Activated T-helper 1 cell treated with anti-CD3 and anti-CD28 coated beads, Interleukin-12 subunit alpha, Interleukin-12 subunit beta, Interleukin-2, Interleukin-4 antibody, amounts not matched to agents 30 ng/mL and 10 ng/mL and 1 ng/mL, durations not matched to agents 14 hours and 24 hours and 36 hours (primary cell): ENCODE results near the gene STX11. TPM values are rescaled to one million over a fixed set of nuclear protein-coding genes. Genes with fewer than 3 reads are reported as not detected.

Experiments used
- DNase-seq: peaks from one replicate; pipeline ENCODE4 v3.0.0; 2021; ENCODE audit warnings: low spot score
- H3K27ac Mint-ChIP-seq: one replicate; pipeline ENCODE4 v1.8.0; 2021; ENCODE audit warnings: mild to moderate bottlenecking, mixed read lengths
- H3K27me3 Mint-ChIP-seq: one replicate; pipeline ENCODE4 v1.8.0; 2022; ENCODE audit warnings: mild to moderate bottlenecking, moderate library complexity, mixed read lengths; ENCODE audit not compliant: insufficient read depth
- H3K36me3 Mint-ChIP-seq: one replicate; pipeline ENCODE4 v1.8.0; 2021; ENCODE audit warnings: low read depth, mixed read lengths
- H3K4me1 Mint-ChIP-seq: one replicate; pipeline ENCODE4 v1.8.0; 2021; ENCODE audit warnings: low read depth, mixed read lengths
- H3K4me3 Mint-ChIP-seq: one replicate; pipeline ENCODE4 v1.8.0; 2021; ENCODE audit warnings: mild to moderate bottlenecking, moderate library complexity, mixed read lengths
- H3K9me3 Mint-ChIP-seq: one replicate; pipeline ENCODE4 v1.8.0; 2021; ENCODE audit warnings: mixed read lengths
- intact Hi-C: fragments of 100-400 bp; cut with micrococcal nuclease; formaldehyde crosslinking; loops from one replicate; pipeline ENCODE4 v1.15.1; 2024
- total RNA-seq: library from RNA; stranded (reverse); gene quantifications from 2 replicates; pipeline ENCODE4 v1.2.3, GENCODE V29; 2022

STX11 gene
- total RNA-seq, 1 donor from 2014 or later: 24.2 TPM

- no peaks in the 10 kb centered on the region for H3K36me3 Mint-ChIP-seq
- DNase-seq: no peak
- H3K27me3 Mint-ChIP-seq: peaks cover 16% of the 10 kb centered on the region
- no peak overlapping the region for H3K4me3 Mint-ChIP-seq
- no peak overlapping the region for H3K27ac Mint-ChIP-seq
- peaks cover 32% of the 10 kb centered on the region for H3K4me1 Mint-ChIP-seq
- intact Hi-C loops: loop anchor here (10.0 kb wide), 1 partner anchor 769 kb away; no protein-coding TSS in a partner anchor
- H3K9me3 Mint-ChIP-seq: peaks cover 7% of the 10 kb centered on the region
Measured at GRCh38 chr6:144213315-144213714, 63.0 kb downstream of the STX11 start.

- intact Hi-C loops: loop anchor here (10.0 kb wide), 1 partner anchor 769 kb away; no protein-coding TSS in a partner anchor
- Mint-ChIP-seq H3K27ac (no peak overlapping the region), H3K27me3 (peaks cover 16% of the 10 kb centered on the region), H3K9me3 (peaks cover 7% of the 10 kb centered on the region), H3K4me1 (peaks cover 37% of the 10 kb centered on the region), H3K36me3 (no peaks in the 10 kb centered on the region), H3K4me3 (no peak overlapping the region)
- DNase-seq: no peak
Measured at GRCh38 chr6:144214029-144214428, 63.7 kb downstream of the STX11 start.

DNA sequence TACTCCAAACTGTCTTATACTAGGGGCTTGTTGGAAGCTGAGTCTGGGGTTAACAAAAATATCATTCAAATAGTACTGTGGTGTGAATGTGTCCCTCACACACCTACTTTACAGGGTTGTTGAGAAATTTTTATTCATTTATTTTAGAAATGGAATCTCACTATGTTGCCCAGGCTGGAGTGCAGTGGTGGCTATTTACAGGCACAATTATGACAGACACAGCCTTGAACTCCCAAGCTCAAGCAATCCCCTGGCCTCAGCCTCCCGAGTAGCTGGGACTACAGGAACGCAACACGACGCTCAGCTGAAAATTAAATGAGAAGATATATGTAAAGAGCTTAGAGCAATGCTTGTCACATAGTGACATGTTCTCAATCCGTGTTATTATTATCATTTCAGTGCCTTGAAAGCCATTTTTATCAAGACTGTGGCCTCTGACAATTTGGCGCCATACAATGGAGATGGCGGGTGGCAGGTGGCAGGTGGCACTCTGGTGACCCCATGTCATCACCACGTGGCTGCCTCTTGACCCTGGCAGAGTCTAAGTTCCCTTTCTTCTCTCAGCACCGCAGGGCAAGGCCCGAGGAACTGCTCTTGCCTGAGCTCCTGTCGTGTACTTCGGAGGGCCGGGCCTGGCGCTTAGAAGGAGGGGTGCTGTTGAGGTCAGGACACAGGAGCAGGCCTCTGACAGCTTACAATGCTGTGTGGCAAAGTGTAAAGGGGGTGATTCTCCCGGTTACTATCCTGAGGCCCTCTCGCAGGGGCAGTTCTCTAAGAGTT lies 64.5 kb downstream of the STX11 start:
- Mint-ChIP-seq H3K27ac (peak overlapping the region; percentile 95), H3K27me3 (peaks cover 16% of the 10 kb centered on the region), H3K36me3 (no peaks in the 10 kb centered on the region), H3K4me1 (peaks cover 37% of the 10 kb centered on the region), H3K4me3 (peak overlapping the region; percentile 93), H3K9me3 (peaks cover 7% of the 10 kb centered on the region)
- no peak for DNase-seq
- intact Hi-C loops: loop anchor here (5.0 to 10.0 kb wide), 3 partner anchors 638 to 1328 kb away; no protein-coding TSS in a partner anchor

GRCh38 chr6:144215402-144215931 lies 65.2 kb downstream of the STX11 start:
- H3K4me1 Mint-ChIP-seq: peaks cover 37% of the 10 kb centered on the region
- peaks cover 7% of the 10 kb centered on the region for H3K9me3 Mint-ChIP-seq
- H3K36me3 Mint-ChIP-seq: no peaks in the 10 kb centered on the region
- H3K27ac Mint-ChIP-seq: peak overlapping the region; percentile 95
- intact Hi-C loops: loop anchor here (5.0 to 10.0 kb wide), 3 partner anchors 638 to 1328 kb away; no protein-coding TSS in a partner anchor
- H3K27me3 Mint-ChIP-seq: peaks cover 10% of the 10 kb centered on the region
- H3K4me3 Mint-ChIP-seq: peak overlapping the region; percentile 93
- DNase-seq: peak; percentile 5

- peak overlapping the region; percentile 93 for H3K4me3 Mint-ChIP-seq
- H3K4me1 Mint-ChIP-seq: peaks cover 37% of the 10 kb centered on the region
- intact Hi-C loops: loop anchor here (1.0 to 10.0 kb wide), 14 partner anchors 33 to 1329 kb away; partner anchors contain the start of genes SF3B5 and UTRN
- H3K27ac Mint-ChIP-seq: peak overlapping the region; percentile 95
- H3K27me3 Mint-ChIP-seq: peaks cover 6% of the 10 kb centered on the region
- peak; percentile 88 for DNase-seq
- no peaks in the 10 kb centered on the region for H3K36me3 Mint-ChIP-seq
- H3K9me3 Mint-ChIP-seq: peaks cover 7% of the 10 kb centered on the region
Measured at GRCh38 chr6:144215932-144216667, 65.8 kb downstream of the STX11 start.

- Mint-ChIP-seq H3K4me3 (peak overlapping the region; percentile 93), H3K9me3 (peaks cover 7% of the 10 kb centered on the region), H3K36me3 (no peaks in the 10 kb centered on the region), H3K27me3 (peaks cover 6% of the 10 kb centered on the region), H3K4me1 (peaks cover 37% of the 10 kb centered on the region), H3K27ac (peak overlapping the region; percentile 95)
- no peak for DNase-seq
- intact Hi-C loops: loop anchor here (1.0 to 10.0 kb wide), 14 partner anchors 32 to 1329 kb away; partner anchors contain the start of genes SF3B5 and UTRN
Measured at GRCh38 chr6:144216668-144217218, 66.4 kb downstream of the STX11 start.

DNA sequence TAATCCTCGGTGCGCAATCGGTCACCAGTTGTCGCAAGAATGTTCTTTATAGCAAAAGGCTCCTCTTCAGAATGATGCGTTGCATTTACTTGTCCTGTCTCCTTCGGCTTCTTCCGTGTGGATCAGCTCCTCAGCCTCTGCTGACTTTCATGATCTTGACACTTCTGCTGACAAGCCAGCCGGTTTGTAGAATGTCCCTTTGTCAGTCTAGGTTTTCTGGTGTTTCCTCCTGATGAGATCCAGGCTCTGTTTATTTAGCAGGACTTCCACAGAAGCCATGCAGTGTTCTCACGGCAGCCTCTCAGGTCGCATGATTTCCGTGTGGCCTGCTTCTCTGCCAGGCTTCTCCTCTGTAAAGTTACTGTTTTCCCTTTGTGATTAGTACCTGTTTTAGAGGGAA lies 66.9 kb downstream of the STX11 start:
- Mint-ChIP-seq H3K27me3 (peaks cover 6% of the 10 kb centered on the region), H3K9me3 (peaks cover 7% of the 10 kb centered on the region), H3K27ac (peak overlapping the region; percentile 62), H3K4me3 (peak overlapping the region; percentile 93), H3K36me3 (no peaks in the 10 kb centered on the region), H3K4me1 (peaks cover 37% of the 10 kb centered on the region)
- intact Hi-C loops: loop anchor here (2.0 to 10.0 kb wide), 5 partner anchors 32 to 1330 kb away; partner anchors contain the start of gene UTRN
- DNase-seq: no peak

- no peak overlapping the region for H3K4me3 Mint-ChIP-seq
- no peak for DNase-seq
- H3K9me3 Mint-ChIP-seq: peaks cover 7% of the 10 kb centered on the region
Measured at GRCh38 chr6:144217797-144218196, 67.5 kb downstream of the STX11 start.

GRCh38 chr6:144219056-144219685 lies 68.9 kb downstream of the STX11 start:
- H3K27me3 Mint-ChIP-seq: peaks cover 6% of the 10 kb centered on the region
- H3K4me1 Mint-ChIP-seq: peaks cover 37% of the 10 kb centered on the region
- DNase-seq: no peak
- peaks cover 2% of the 10 kb centered on the region for H3K9me3 Mint-ChIP-seq
- H3K27ac Mint-ChIP-seq: no peak overlapping the region
- intact Hi-C loops: loop anchor here (1.0 to 10.0 kb wide), 5 partner anchors 114 to 1332 kb away; no protein-coding TSS in a partner anchor
- H3K4me3 Mint-ChIP-seq: no peak overlapping the region
- no peaks in the 10 kb centered on the region for H3K36me3 Mint-ChIP-seq

More at GRCh38 chr6:144217797-144218196, 67.5 kb downstream of the STX11 start:
- Mint-ChIP-seq H3K27ac (no peak overlapping the region), H3K27me3 (peaks cover 6% of the 10 kb centered on the region), H3K36me3 (no peaks in the 10 kb centered on the region), H3K4me1 (peaks cover 37% of the 10 kb centered on the region)
- intact Hi-C loops: loop anchor here (2.0 to 10.0 kb wide), 5 partner anchors 31 to 1330 kb away; partner anchors contain the start of gene UTRN

GRCh38 chr6:144220031-144220790 lies 69.9 kb downstream of the STX11 start:
- H3K4me1 Mint-ChIP-seq: peaks cover 33% of the 10 kb centered on the region
- H3K36me3 Mint-ChIP-seq: no peaks in the 10 kb centered on the region
- H3K27ac Mint-ChIP-seq: no peak overlapping the region
- no peaks in the 10 kb centered on the region for H3K9me3 Mint-ChIP-seq
- intact Hi-C loops: no loop called here
- DNase-seq: no peak
- no peak overlapping the region for H3K4me3 Mint-ChIP-seq
- H3K27me3 Mint-ChIP-seq: peaks cover 6% of the 10 kb centered on the region

GRCh38 chr6:144223686-144224085 lies 73.4 kb downstream of the STX11 start:
- H3K27me3 Mint-ChIP-seq: peaks cover 7% of the 10 kb centered on the region
- H3K9me3 Mint-ChIP-seq: no peaks in the 10 kb centered on the region
- no peaks in the 10 kb centered on the region for H3K36me3 Mint-ChIP-seq
- DNase-seq: no peak
- H3K4me3 Mint-ChIP-seq: no peak overlapping the region
- no peak overlapping the region for H3K27ac Mint-ChIP-seq
- intact Hi-C loops: no loop called here
- H3K4me1 Mint-ChIP-seq: peaks cover 1% of the 10 kb centered on the region
